Measurements from ENCODE around the gene LAPTM4A. TPM values are rescaled to one million over a fixed set of nuclear protein-coding genes. Genes with fewer than 3 reads are reported as not detected.
"Not testable (repeated sequence)": the region's sequence is repeated elsewhere in the genome, so short reads cannot be mapped to it uniquely, and the experiment has no call there.

Gene LAPTM4A
- total and polyA plus RNA-seq, 5 donors from 2014 or later: 74.1 to 141 (median 131) TPM

GRCh38 chr2:20045712-20046292 lies 5.6 kb downstream of the LAPTM4A start:
- Mint-ChIP-seq H3K4me1 (peaks cover 40 to 60% (median 43%) of the 10 kb centered on the region in 4 donors), H3K4me3 (peak overlapping the region in 2 of 4 donors; percentile 22 to 27)
- H3K9me3 Mint-ChIP-seq; H3K27me3 Mint-ChIP-seq; H3K27ac ChIP-seq (ENCODE audit: insufficient read depth, low read length, poor library complexity, severe bottlenecking); ATAC-seq (ENCODE audit: low read depth in 2 of 2); H3K27me3 ChIP-seq (ENCODE audit: control insufficient read depth, insufficient read depth, low read length); H3K36me3 Mint-ChIP-seq; H3K4me3 ChIP-seq (ENCODE audit: low read depth, low read length); H3K36me3 ChIP-seq (ENCODE audit: control insufficient read depth, insufficient read depth, low read length); H3K9me3 ChIP-seq (ENCODE audit: control insufficient read depth in 2 of 2, low read length in 2 of 2); DNase-seq; H3K27ac Mint-ChIP-seq: not testable (repeated sequence)
- H3K4me1 ChIP-seq (ENCODE audit: control insufficient read depth, insufficient read depth, low read length, poor library complexity, severe bottlenecking): peaks cover 30% of the 10 kb centered on the region

GRCh38 chr2:20044778-20045177 lies 6.7 kb downstream of the LAPTM4A start:
- Mint-ChIP-seq H3K9me3 (no peaks in the 10 kb centered on the region), H3K27me3 (no peaks in the 10 kb centered on the region), H3K4me3 (no peak overlapping the region), H3K36me3 (peaks cover 10% of the 10 kb centered on the region), H3K27ac (peak overlapping the region in 1 of 3 donors; percentile 42), H3K4me1 (peaks cover 36 to 53% (median 39%) of the 10 kb centered on the region in 4 donors)
- H3K9me3 ChIP-seq (ENCODE audit: control insufficient read depth in 2 of 2, low read length in 2 of 2): no peaks in the 10 kb centered on the region
- H3K4me3 ChIP-seq (ENCODE audit: low read depth, low read length): no peak overlapping the region
- DNase-seq (no peak), ATAC-seq (ENCODE audit: low read depth in 2 of 2) (no peak)
- peaks cover 20% of the 10 kb centered on the region for H3K4me1 ChIP-seq (ENCODE audit: control insufficient read depth, insufficient read depth, low read length, poor library complexity, severe bottlenecking)
- H3K27ac ChIP-seq (ENCODE audit: insufficient read depth, low read length, poor library complexity, severe bottlenecking): no peak overlapping the region
- peaks cover 16% of the 10 kb centered on the region for H3K36me3 ChIP-seq (ENCODE audit: control insufficient read depth, insufficient read depth, low read length)
- H3K27me3 ChIP-seq (ENCODE audit: control insufficient read depth, insufficient read depth, low read length): no peaks in the 10 kb centered on the region

- no peaks in the 10 kb centered on the region for H3K27me3 Mint-ChIP-seq
- H3K4me3 Mint-ChIP-seq: no peak overlapping the region
- Histone ChIP-seq H3K27me3 (ENCODE audit: control insufficient read depth, insufficient read depth, low read length) (no peaks in the 10 kb centered on the region), H3K9me3 (ENCODE audit: control insufficient read depth in 2 of 2, low read length in 2 of 2) (no peaks in the 10 kb centered on the region), H3K4me3 (ENCODE audit: low read depth, low read length) (no peak overlapping the region), H3K4me1 (ENCODE audit: control insufficient read depth, insufficient read depth, low read length, poor library complexity, severe bottlenecking) (no peaks in the 10 kb centered on the region), H3K27ac (ENCODE audit: insufficient read depth, low read length, poor library complexity, severe bottlenecking) (no peak overlapping the region), H3K36me3 (ENCODE audit: control insufficient read depth, insufficient read depth, low read length) (peaks cover 35% of the 10 kb centered on the region)
- DNase-seq (no peak), ATAC-seq (ENCODE audit: low read depth in 2 of 2) (no peak)
- H3K36me3 Mint-ChIP-seq: peaks cover 22% of the 10 kb centered on the region
- peak overlapping the region in 1 of 3 donors; percentile 41 for H3K27ac Mint-ChIP-seq
- H3K4me1 Mint-ChIP-seq: peaks cover 18 to 35% (median 21%) of the 10 kb centered on the region in 4 donors
- H3K9me3 Mint-ChIP-seq: peaks cover 0 to 1% (median 0%) of the 10 kb centered on the region in 7 donors
These were observed 8.9 kb downstream of the LAPTM4A start for GRCh38 chr2:20042531-20042930.

- Mint-ChIP-seq H3K36me3 (peaks cover 36% of the 10 kb centered on the region), H3K4me3 (no peak overlapping the region), H3K27ac (no peak overlapping the region), H3K4me1 (peaks cover 16 to 34% (median 20%) of the 10 kb centered on the region in 4 donors), H3K27me3 (no peaks in the 10 kb centered on the region), H3K9me3 (peaks cover 0 to 1% (median 0%) of the 10 kb centered on the region in 7 donors)
- Histone ChIP-seq H3K36me3 (ENCODE audit: control insufficient read depth, insufficient read depth, low read length) (peaks cover 51% of the 10 kb centered on the region), H3K4me3 (ENCODE audit: low read depth, low read length) (no peak overlapping the region), H3K27me3 (ENCODE audit: control insufficient read depth, insufficient read depth, low read length) (no peaks in the 10 kb centered on the region), H3K9me3 (ENCODE audit: control insufficient read depth in 2 of 2, low read length in 2 of 2) (no peaks in the 10 kb centered on the region), H3K4me1 (ENCODE audit: control insufficient read depth, insufficient read depth, low read length, poor library complexity, severe bottlenecking) (no peaks in the 10 kb centered on the region), H3K27ac (ENCODE audit: insufficient read depth, low read length, poor library complexity, severe bottlenecking) (no peak overlapping the region)
- ATAC-seq (ENCODE audit: low read depth in 2 of 2): no peak
- no peak for DNase-seq
These were observed 10.8 kb downstream of the LAPTM4A start for GRCh38 chr2:20040489-20041172.

GRCh38 chr2:20037660-20038059 lies 13.8 kb downstream of the LAPTM4A start:
- Histone ChIP-seq H3K4me3 (ENCODE audit: low read depth, low read length) (no peak overlapping the region), H3K9me3 (ENCODE audit: control insufficient read depth in 2 of 2, low read length in 2 of 2) (no peaks in the 10 kb centered on the region), H3K27ac (ENCODE audit: insufficient read depth, low read length, poor library complexity, severe bottlenecking) (no peak overlapping the region), H3K27me3 (ENCODE audit: control insufficient read depth, insufficient read depth, low read length) (no peaks in the 10 kb centered on the region), H3K4me1 (ENCODE audit: control insufficient read depth, insufficient read depth, low read length, poor library complexity, severe bottlenecking) (no peaks in the 10 kb centered on the region), H3K36me3 (ENCODE audit: control insufficient read depth, insufficient read depth, low read length) (peaks cover 76% of the 10 kb centered on the region)
- H3K4me3 Mint-ChIP-seq: no peak overlapping the region
- peak overlapping the region in 1 of 3 donors; percentile 78 for H3K27ac Mint-ChIP-seq
- ATAC-seq (ENCODE audit: low read depth in 2 of 2): no peak
- H3K27me3 Mint-ChIP-seq: no peaks in the 10 kb centered on the region
- DNase-seq: no peak
- peaks cover 0 to 1% (median 0%) of the 10 kb centered on the region in 7 donors for H3K9me3 Mint-ChIP-seq
- H3K4me1 Mint-ChIP-seq: peaks cover 5 to 20% (median 14%) of the 10 kb centered on the region in 4 donors
- H3K36me3 Mint-ChIP-seq: peaks cover 55% of the 10 kb centered on the region

GRCh38 chr2:20035955-20036666 lies 15.3 kb downstream of the LAPTM4A start:
- Histone ChIP-seq H3K4me1 (ENCODE audit: control insufficient read depth, insufficient read depth, low read length, poor library complexity, severe bottlenecking) (no peaks in the 10 kb centered on the region), H3K36me3 (ENCODE audit: control insufficient read depth, insufficient read depth, low read length) (peaks cover 87% of the 10 kb centered on the region), H3K27me3 (ENCODE audit: control insufficient read depth, insufficient read depth, low read length) (no peaks in the 10 kb centered on the region), H3K4me3 (ENCODE audit: low read depth, low read length) (no peak overlapping the region), H3K27ac (ENCODE audit: insufficient read depth, low read length, poor library complexity, severe bottlenecking) (no peak overlapping the region), H3K9me3 (ENCODE audit: control insufficient read depth in 2 of 2, low read length in 2 of 2) (no peaks in the 10 kb centered on the region)
- Mint-ChIP-seq H3K36me3 (peaks cover 70% of the 10 kb centered on the region), H3K9me3 (peaks cover 0 to 1% (median 0%) of the 10 kb centered on the region in 7 donors), H3K27ac (peak overlapping the region in 2 of 3 donors; percentile 70 to 85), H3K4me1 (peaks cover 5 to 17% (median 11%) of the 10 kb centered on the region in 4 donors), H3K27me3 (no peaks in the 10 kb centered on the region), H3K4me3 (no peak overlapping the region)
- ATAC-seq (ENCODE audit: low read depth in 2 of 2): no peak
- no peak for DNase-seq

GRCh38 chr2:20034821-20035220 lies 16.6 kb downstream of the LAPTM4A start:
- Histone ChIP-seq H3K36me3 (ENCODE audit: control insufficient read depth, insufficient read depth, low read length) (peaks cover 82% of the 10 kb centered on the region), H3K9me3 (ENCODE audit: control insufficient read depth in 2 of 2, low read length in 2 of 2) (no peaks in the 10 kb centered on the region), H3K4me1 (ENCODE audit: control insufficient read depth, insufficient read depth, low read length, poor library complexity, severe bottlenecking) (no peaks in the 10 kb centered on the region), H3K27ac (ENCODE audit: insufficient read depth, low read length, poor library complexity, severe bottlenecking) (no peak overlapping the region), H3K27me3 (ENCODE audit: control insufficient read depth, insufficient read depth, low read length) (no peaks in the 10 kb centered on the region), H3K4me3 (ENCODE audit: low read depth, low read length) (no peak overlapping the region)
- peak overlapping the region in 1 of 3 donors; percentile 27 for H3K27ac Mint-ChIP-seq
- H3K4me1 Mint-ChIP-seq: peaks cover 3 to 13% (median 8%) of the 10 kb centered on the region in 4 donors
- ATAC-seq (ENCODE audit: low read depth in 2 of 2) (no peak), DNase-seq (no peak)
- no peaks in the 10 kb centered on the region for H3K27me3 Mint-ChIP-seq
- peaks cover 73% of the 10 kb centered on the region for H3K36me3 Mint-ChIP-seq
- peaks cover 0 to 2% (median 0%) of the 10 kb centered on the region in 7 donors for H3K9me3 Mint-ChIP-seq
- no peak overlapping the region for H3K4me3 Mint-ChIP-seq

All from CD4-positive, CD25-positive, alpha-beta regulatory T cell (primary cell).